Measurements from ENCODE around the gene PNPLA8.
"Not testable (repeated sequence)": the region's sequence is repeated elsewhere in the genome, so short reads cannot be mapped to it uniquely, and the experiment has no call there.

PNPLA8 gene

GRCh38 chr7:108529341-108529740, 3.4 kb upstream of the PNPLA8 start:
- DNase-seq (ENCODE audit: low read depth in 2 of 2, low spot score in 1 of 2) = no peak

GRCh38 chr7:108528183-108528712, 2.3 kb upstream of the PNPLA8 start:
- DNase-seq (ENCODE audit: low read depth in 2 of 2, low spot score in 1 of 2) = no peak

GRCh38 chr7:108526768-108527017, 758 bp upstream of the PNPLA8 start:
- no peak for DNase-seq (ENCODE audit: low read depth in 2 of 2, low spot score in 1 of 2)

GRCh38 chr7:108525327-108525984, 479 bp downstream of the PNPLA8 start:
- DNase-seq (ENCODE audit: low read depth in 2 of 2, low spot score in 1 of 2) = no peak

- no peak for DNase-seq (ENCODE audit: low read depth in 2 of 2, low spot score in 1 of 2)
These were observed 3.2 kb downstream of the PNPLA8 start for GRCh38 chr7:108522780-108523179.

GRCh38 chr7:108517951-108518350, 8.0 kb downstream of the PNPLA8 start:
- DNase-seq (ENCODE audit: low read depth in 2 of 2, low spot score in 1 of 2) = no peak

GRCh38 chr7:108515630-108516029, 10.3 kb downstream of the PNPLA8 start:
- no peak for DNase-seq (ENCODE audit: low read depth in 2 of 2, low spot score in 1 of 2)

GRCh38 chr7:108515013-108515412, 10.9 kb downstream of the PNPLA8 start:
- no peak for DNase-seq (ENCODE audit: low read depth in 2 of 2, low spot score in 1 of 2)

- DNase-seq (ENCODE audit: low read depth in 2 of 2, low spot score in 1 of 2) = no peak
These were observed 14.0 kb downstream of the PNPLA8 start for GRCh38 chr7:108511939-108512338.

GRCh38 chr7:108504576-108504975, 21.4 kb downstream of the PNPLA8 start:
- DNase-seq (ENCODE audit: low read depth in 2 of 2, low spot score in 1 of 2) = not testable (repeated sequence)

GRCh38 chr7:108503112-108504026, 22.6 kb downstream of the PNPLA8 start:
- no peak for DNase-seq (ENCODE audit: low read depth in 2 of 2, low spot score in 1 of 2)

GRCh38 chr7:108499566-108499965, 26.4 kb downstream of the PNPLA8 start:
- no peak for DNase-seq (ENCODE audit: low read depth in 2 of 2, low spot score in 1 of 2)

GRCh38 chr7:108498481-108498880, 27.5 kb downstream of the PNPLA8 start:
- no peak for DNase-seq (ENCODE audit: low read depth in 2 of 2, low spot score in 1 of 2)

- peak in 1 of 2 donors; percentile 22 for DNase-seq (ENCODE audit: low read depth in 2 of 2, low spot score in 1 of 2)
These were observed 28.7 kb downstream of the PNPLA8 start for GRCh38 chr7:108497082-108497725.

GRCh38 chr7:108492742-108493141, 33.2 kb downstream of the PNPLA8 start:
- DNase-seq (ENCODE audit: low read depth in 2 of 2, low spot score in 1 of 2) = no peak

GRCh38 chr7:108488768-108489538, 37.0 kb downstream of the PNPLA8 start:
- DNase-seq (ENCODE audit: low read depth in 2 of 2, low spot score in 1 of 2) = no peak

- DNase-seq (ENCODE audit: low read depth in 2 of 2, low spot score in 1 of 2) = no peak
These were observed 38.3 kb downstream of the PNPLA8 start for GRCh38 chr7:108487646-108488045.

- no peak for DNase-seq (ENCODE audit: low read depth in 2 of 2, low spot score in 1 of 2)
These were observed 39.5 kb downstream of the PNPLA8 start for GRCh38 chr7:108486291-108486966.

- DNase-seq (ENCODE audit: low read depth in 2 of 2, low spot score in 1 of 2) = no peak
These were observed 41.8 kb downstream of the PNPLA8 start for GRCh38 chr7:108484137-108484536.

GRCh38 chr7:108480311-108480710, 45.6 kb downstream of the PNPLA8 start:
- DNase-seq (ENCODE audit: low read depth in 2 of 2, low spot score in 1 of 2) = no peak

- no peak for DNase-seq (ENCODE audit: low read depth in 2 of 2, low spot score in 1 of 2)
These were observed 46.2 kb downstream of the PNPLA8 start for GRCh38 chr7:108479751-108480150.

Measured in stimulated activated CD8-positive, alpha-beta memory T cell treated with anti-CD3 and anti-CD28 coated beads, Interleukin-4, amount 100 ng/mL, for 4 hours (primary cell).